ENCODE measurements around the gene SLC20A1. TPM values are rescaled to one million over a fixed set of nuclear protein-coding genes. Genes with fewer than 3 reads are reported as not detected.
"Not testable (repeated sequence)": the region's sequence is repeated elsewhere in the genome, so short reads cannot be mapped to it uniquely, and the experiment has no call there.

Gene SLC20A1
- total RNA-seq, 1 donor = 96.3 TPM

GRCh38 chr2:112706170-112706664 lies 60.5 kb downstream of the SLC20A1 start:
- peaks cover 7% of the 10 kb centered on the region for H3K4me1 ChIP-seq (ENCODE audit: insufficient read depth, low read length)
- no peak for TF ChIP-seq CTCF (IDR thresholded peaks at IDR 0.05; ENCODE audit: extremely low read depth, low read depth, low read length)
- H2AFZ ChIP-seq (ENCODE audit: low read length) = no peak overlapping the region
- H3K4me3 ChIP-seq (ENCODE audit: insufficient read depth, low read length) = no peak overlapping the region
- peak; percentile 6 for DNase-seq (ENCODE audit: insufficient read length, low spot score, missing footprints)
- H3K36me3 ChIP-seq (ENCODE audit: insufficient read depth, low read length) = no peaks in the 10 kb centered on the region
- H3K9me3 ChIP-seq (ENCODE audit: low read depth, low read length) = no peaks in the 10 kb centered on the region
- no peak overlapping the region for H3K27ac ChIP-seq (ENCODE audit: low read depth, low read length)
- H3K27me3 ChIP-seq (ENCODE audit: insufficient read depth, low read length) = no peaks in the 10 kb centered on the region
- H4K20me1 ChIP-seq (ENCODE audit: insufficient read depth, low read length) = no peaks in the 10 kb centered on the region
- H3K79me2 ChIP-seq (ENCODE audit: insufficient read depth, low read length) = no peaks in the 10 kb centered on the region
- no peak overlapping the region for H3K4me2 ChIP-seq (ENCODE audit: insufficient read depth, low read length)

- H3K27ac ChIP-seq (ENCODE audit: low read depth, low read length); H2AFZ ChIP-seq (ENCODE audit: low read length); H3K79me2 ChIP-seq (ENCODE audit: insufficient read depth, low read length); H3K9me3 ChIP-seq (ENCODE audit: low read depth, low read length); DNase-seq (ENCODE audit: insufficient read length, low spot score, missing footprints); H4K20me1 ChIP-seq (ENCODE audit: insufficient read depth, low read length); H3K27me3 ChIP-seq (ENCODE audit: insufficient read depth, low read length); H3K4me1 ChIP-seq (ENCODE audit: insufficient read depth, low read length); H3K4me2 ChIP-seq (ENCODE audit: insufficient read depth, low read length); H3K36me3 ChIP-seq (ENCODE audit: insufficient read depth, low read length); H3K4me3 ChIP-seq (ENCODE audit: insufficient read depth, low read length): not testable (repeated sequence)
Observed at GRCh38 chr2:112706947-112707346, 61.2 kb downstream of the SLC20A1 start.

- Histone ChIP-seq H4K20me1 (ENCODE audit: insufficient read depth, low read length) (no peaks in the 10 kb centered on the region), H3K9me3 (ENCODE audit: low read depth, low read length) (no peaks in the 10 kb centered on the region), H3K27ac (ENCODE audit: low read depth, low read length) (no peak overlapping the region), H3K36me3 (ENCODE audit: insufficient read depth, low read length) (no peaks in the 10 kb centered on the region), H3K4me2 (ENCODE audit: insufficient read depth, low read length) (no peak overlapping the region), H3K79me2 (ENCODE audit: insufficient read depth, low read length) (no peaks in the 10 kb centered on the region), H3K4me1 (ENCODE audit: insufficient read depth, low read length) (peaks cover 22% of the 10 kb centered on the region), H2AFZ (ENCODE audit: low read length) (no peak overlapping the region), H3K27me3 (ENCODE audit: insufficient read depth, low read length) (no peaks in the 10 kb centered on the region), H3K4me3 (ENCODE audit: insufficient read depth, low read length) (no peak overlapping the region)
- DNase-seq (ENCODE audit: insufficient read length, low spot score, missing footprints) = no peak
- no peak for TF ChIP-seq CTCF (IDR thresholded peaks at IDR 0.05; ENCODE audit: extremely low read depth, low read depth, low read length)
Observed at GRCh38 chr2:112708968-112709367, 63.2 kb downstream of the SLC20A1 start.

GRCh38 chr2:112709703-112710102 lies 64.0 kb downstream of the SLC20A1 start:
- H3K79me2 ChIP-seq (ENCODE audit: insufficient read depth, low read length) = no peaks in the 10 kb centered on the region
- H3K4me2 ChIP-seq (ENCODE audit: insufficient read depth, low read length) = no peak overlapping the region
- H3K27ac ChIP-seq (ENCODE audit: low read depth, low read length) = no peak overlapping the region
- no peaks in the 10 kb centered on the region for H4K20me1 ChIP-seq (ENCODE audit: insufficient read depth, low read length)
- no peak overlapping the region for H3K4me3 ChIP-seq (ENCODE audit: insufficient read depth, low read length)
- H3K27me3 ChIP-seq (ENCODE audit: insufficient read depth, low read length) = no peaks in the 10 kb centered on the region
- no peaks in the 10 kb centered on the region for H3K36me3 ChIP-seq (ENCODE audit: insufficient read depth, low read length)
- no peaks in the 10 kb centered on the region for H3K9me3 ChIP-seq (ENCODE audit: low read depth, low read length)
- TF ChIP-seq CTCF (IDR thresholded peaks at IDR 0.05; ENCODE audit: extremely low read depth, low read depth, low read length) = no peak
- no peak overlapping the region for H2AFZ ChIP-seq (ENCODE audit: low read length)
- peaks cover 22% of the 10 kb centered on the region for H3K4me1 ChIP-seq (ENCODE audit: insufficient read depth, low read length)
- DNase-seq (ENCODE audit: insufficient read length, low spot score, missing footprints) = no peak
